HUES64 (cell line): ENCODE measurements around the gene FOSL1.

ENCODE experiments used
- H3K27ac ChIP-seq: 2 replicates; pipeline ENCODE4 v1.7.0; 2013; ENCODE audit warnings: low read depth, low read length, inconsistent platforms
- H3K27me3 ChIP-seq: 2 replicates; pipeline ENCODE4 v1.6.1; 2013; ENCODE audit warnings: mild to moderate bottlenecking, low read length; ENCODE audit not compliant: insufficient read depth
- H3K36me3 ChIP-seq: 2 replicates; pipeline ENCODE4 v1.6.1; 2013; ENCODE audit warnings: mild to moderate bottlenecking, low read length; ENCODE audit not compliant: insufficient read depth
- H3K4me1 ChIP-seq: 2 replicates; pipeline ENCODE4 v1.6.1; 2013; ENCODE audit warnings: mild to moderate bottlenecking, low read length, moderate library complexity; ENCODE audit not compliant: insufficient read depth
- H3K4me3 ChIP-seq: 2 replicates; pipeline ENCODE4 v1.5.1; 2013; ENCODE audit warnings: mild to moderate bottlenecking, low read length, moderate library complexity
- H3K9ac ChIP-seq: 2 replicates; pipeline ENCODE4 v1.6.1; 2013; ENCODE audit warnings: mild to moderate bottlenecking, low read depth, low read length
- H3K9me3 ChIP-seq: 2 replicates; pipeline ENCODE4 v1.6.1; 2013; ENCODE audit warnings: low read depth, low read length; ENCODE audit not compliant: insufficient read depth
- WGBS: fragments of 150-250, 120-280 bp; methylation state at CpG from one replicate; pipeline ENCODE4 v1.1.7; 2013; ENCODE audit warnings: missing lambda C conversion rate; 5-methylcytosine and 5-hydroxymethylcytosine counted together

Gene FOSL1

GRCh38 chr11:65919573-65920371 lies 19.6 kb upstream of the FOSL1 start:
- no peaks in the 10 kb centered on the region for H3K9me3 ChIP-seq
- peaks cover 12% of the 10 kb centered on the region for H3K36me3 ChIP-seq
- 4% methylated on average over 54 of the region's 60 CpGs for WGBS
- peaks cover 7% of the 10 kb centered on the region for H3K4me1 ChIP-seq
- peak overlapping the region; percentile 61; the same call in 1 of the 2 replicates for H3K27ac ChIP-seq
- H3K9ac ChIP-seq = peak overlapping the region; percentile 69
- H3K4me3 ChIP-seq = peak overlapping the region; percentile 85
- H3K27me3 ChIP-seq = no peaks in the 10 kb centered on the region

GRCh38 chr11:65919141-65919572 lies 19.0 kb upstream of the FOSL1 start, which contains the start of gene DRAP1:
Gene DRAP1 (plus strand): TSS chr11:65919426. CDS start chr11:65919502, 76 bp downstream.
- WGBS = under 1% methylated on average over 59 of the region's 59 CpGs
- Histone ChIP-seq H3K9ac (peak within 1 kb of the TSS; percentile 97), H3K4me3 (peak within 1 kb of the TSS; percentile 100), H3K9me3 (no peaks in the 10 kb centered on the region), H3K4me1 (peaks cover 7% of the 10 kb centered on the region), H3K27ac (peak within 1 kb of the TSS; percentile 88), H3K27me3 (no peaks in the 10 kb centered on the region), H3K36me3 (peaks cover 12% of the 10 kb centered on the region)

GRCh38 chr11:65918211-65919140 lies 18.3 kb upstream of the FOSL1 start, which contains the start of gene C11orf68:
Gene C11orf68 (minus strand): TSS chr11:65919062. CDS start chr11:65919031, 31 bp downstream.
- Histone ChIP-seq H3K36me3 (peaks cover 11% of the 10 kb centered on the region), H3K9me3 (no peaks in the 10 kb centered on the region), H3K4me3 (peak within 1 kb of the TSS; percentile 100), H3K4me1 (peaks cover 7% of the 10 kb centered on the region), H3K9ac (peak within 1 kb of the TSS; percentile 97), H3K27me3 (no peaks in the 10 kb centered on the region), H3K27ac (peak within 1 kb of the TSS; percentile 88)
- 6% methylated on average over 77 of the region's 77 CpGs for WGBS

- Histone ChIP-seq H3K9me3 (no peaks in the 10 kb centered on the region), H3K27ac (no peak overlapping the region), H3K27me3 (no peaks in the 10 kb centered on the region), H3K9ac (peak overlapping the region; percentile 97), H3K4me3 (peak overlapping the region; percentile 100), H3K36me3 (peaks cover 3% of the 10 kb centered on the region; the same call in 1 of the 2 replicates), H3K4me1 (peaks cover 7% of the 10 kb centered on the region)
- 93% methylated on average over 35 of the region's 35 CpGs for WGBS
These were observed 17.4 kb upstream of the FOSL1 start for GRCh38 chr11:65917434-65918210.

GRCh38 chr11:65917077-65917433 lies 16.9 kb upstream of the FOSL1 start:
- no peak overlapping the region for H3K27ac ChIP-seq
- H3K4me3 ChIP-seq = no peak overlapping the region
- H3K27me3 ChIP-seq = no peaks in the 10 kb centered on the region
- peaks cover 7% of the 10 kb centered on the region for H3K4me1 ChIP-seq
- no peak overlapping the region for H3K9ac ChIP-seq
- H3K9me3 ChIP-seq = no peaks in the 10 kb centered on the region
- WGBS = 93% methylated on average over 3 of the region's 3 CpGs
- no peaks in the 10 kb centered on the region for H3K36me3 ChIP-seq

GRCh38 chr11:65916391-65916790 lies 16.2 kb upstream of the FOSL1 start:
- H3K9me3 ChIP-seq = no peaks in the 10 kb centered on the region
- no peaks in the 10 kb centered on the region for H3K27me3 ChIP-seq
- 83% methylated on average over 7 of the region's 7 CpGs for WGBS
- H3K36me3 ChIP-seq = no peaks in the 10 kb centered on the region
- 0 out of 2 replicates have a peak overlapping the region, but pooled peaks have one; percentile 49 for H3K9ac ChIP-seq
- no peak overlapping the region for H3K4me3 ChIP-seq
- H3K4me1 ChIP-seq = peaks cover 7% of the 10 kb centered on the region
- peak overlapping the region; percentile 80 for H3K27ac ChIP-seq

GRCh38 chr11:65915821-65916251 lies 15.6 kb upstream of the FOSL1 start:
- Histone ChIP-seq H3K4me1 (peaks cover 7% of the 10 kb centered on the region), H3K36me3 (no peaks in the 10 kb centered on the region), H3K4me3 (peak overlapping the region; percentile 22; the same call in 1 of the 2 replicates), H3K9me3 (no peaks in the 10 kb centered on the region), H3K27ac (peak overlapping the region; percentile 80), H3K27me3 (no peaks in the 10 kb centered on the region), H3K9ac (0 out of 2 replicates have a peak overlapping the region, but pooled peaks have one; percentile 49)
- WGBS = 45% methylated on average over 13 of the region's 13 CpGs

GRCh38 chr11:65915101-65915820 lies 15.1 kb upstream of the FOSL1 start:
- Histone ChIP-seq H3K36me3 (no peaks in the 10 kb centered on the region), H3K9ac (peak overlapping the region; percentile 7; the same call in 1 of the 2 replicates), H3K27me3 (no peaks in the 10 kb centered on the region), H3K27ac (peak overlapping the region; percentile 37; the same call in 1 of the 2 replicates), H3K4me3 (peak overlapping the region; percentile 22; the same call in 1 of the 2 replicates), H3K4me1 (peaks cover 7% of the 10 kb centered on the region), H3K9me3 (no peaks in the 10 kb centered on the region)
- WGBS = 67% methylated on average over 10 of the region's 10 CpGs

GRCh38 chr11:65912845-65913244 lies 12.7 kb upstream of the FOSL1 start:
- peaks cover 6% of the 10 kb centered on the region; the same call in 1 of the 2 replicates for H3K27me3 ChIP-seq
- H3K4me1 ChIP-seq = peaks cover 7% of the 10 kb centered on the region
- WGBS = 85% methylated on average over 4 of the region's 4 CpGs
- no peak overlapping the region for H3K9ac ChIP-seq
- no peaks in the 10 kb centered on the region for H3K36me3 ChIP-seq
- no peak overlapping the region for H3K27ac ChIP-seq
- no peak overlapping the region for H3K4me3 ChIP-seq
- no peaks in the 10 kb centered on the region for H3K9me3 ChIP-seq
